Tibial nerve (tissue), 4 donors: Measurements from ENCODE around the gene RAD51. TPM values are rescaled to one million over a fixed set of nuclear protein-coding genes. Genes with fewer than 3 reads are reported as not detected.
A peak's percentile ranks its signal among the peaks of the same experiment; 100 is the strongest.

Experiments
- DNase-seq, 2 donors: peaks; one replicate each; pipeline ENCODE4 v3.0.0-alpha.2; 2019; ENCODE audit warnings: low spot score in 2 of 2
- H3K27ac ChIP-seq, 4 donors: fragments of 200-600 bp; sonication (generic) in 3 of 4; one replicate each; pipeline ENCODE4 v1.5.1; 2017 to 2019; ENCODE audit warnings: mild to moderate bottlenecking in 1 of 4
- H3K27me3 ChIP-seq, 2 donors: fragments of 200-600 bp; sonication (generic) in 1 of 2; one replicate each; pipeline versions ENCODE4 v1.5.1 to v1.6.0; 2017 to 2019
- H3K36me3 ChIP-seq, 3 donors: fragments of 200-600 bp; sonication (generic); one replicate each; pipeline ENCODE4 v1.5.1; 2018 to 2019
- H3K4me1 ChIP-seq, 4 donors: fragments of 200-600 bp; sonication (generic) in 3 of 4; one replicate each; pipeline ENCODE4 v1.5.1; 2017 to 2019
- H3K4me3 ChIP-seq, 4 donors: fragments of 200-600 bp; sonication (generic) in 3 of 4; one replicate each; pipeline ENCODE4 v1.5.1; 2017 to 2019; ENCODE audit warnings: mild to moderate bottlenecking in 1 of 4, moderate library complexity in 1 of 4
- H3K9me3 ChIP-seq, 4 donors: fragments of 200-600 bp; sonication (generic) in 3 of 4; one replicate each; pipeline ENCODE4 v1.5.1; 2017 to 2019
- CTCF ChIP-seq, 5 experiments: fragments of 200-600 bp in 3 of 5; fragments of 450-650 bp in 2 of 5; sonication (generic) in 3 of 5; IDR thresholded peaks; one replicate each; pipeline ENCODE4 v1.5.1; 2016 to 2019; ENCODE audit warnings: antibody characterized with exemption in 5 of 5, mild to moderate bottlenecking in 3 of 5, moderate library complexity in 2 of 5
- EP300 ChIP-seq, 2 donors: sonication (generic); formaldehyde crosslinking; IDR thresholded peaks; one replicate each; pipeline ENCODE4 v1.6.1; 2017; ENCODE audit warnings: antibody characterized with exemption in 2 of 2, mild to moderate bottlenecking in 1 of 2
- POLR2A ChIP-seq, 2 donors: fragments of 450-650 bp; IDR thresholded peaks; one replicate each; pipeline ENCODE4 v1.6.1; 2017; ENCODE audit warnings: antibody characterized with exemption in 2 of 2, mild to moderate bottlenecking in 2 of 2, moderate library complexity in 2 of 2
- WGBS, 2 donors: methylation state at CpG; one replicate each; pipeline ENCODE4 v1.1.5; 2018; 5-methylcytosine and 5-hydroxymethylcytosine counted together
- total RNA-seq, 4 donors: library from RNA; depleted of rRNA; stranded (reverse); fragments of >200 nt; gene quantifications; one replicate each; pipeline ENCODE4 v1.1.0, GENCODE V29; 2016

Gene RAD51
- total RNA-seq, 4 donors from 2014 or later = 0.42 to 0.59 TPM; not detected in 2

DNA sequence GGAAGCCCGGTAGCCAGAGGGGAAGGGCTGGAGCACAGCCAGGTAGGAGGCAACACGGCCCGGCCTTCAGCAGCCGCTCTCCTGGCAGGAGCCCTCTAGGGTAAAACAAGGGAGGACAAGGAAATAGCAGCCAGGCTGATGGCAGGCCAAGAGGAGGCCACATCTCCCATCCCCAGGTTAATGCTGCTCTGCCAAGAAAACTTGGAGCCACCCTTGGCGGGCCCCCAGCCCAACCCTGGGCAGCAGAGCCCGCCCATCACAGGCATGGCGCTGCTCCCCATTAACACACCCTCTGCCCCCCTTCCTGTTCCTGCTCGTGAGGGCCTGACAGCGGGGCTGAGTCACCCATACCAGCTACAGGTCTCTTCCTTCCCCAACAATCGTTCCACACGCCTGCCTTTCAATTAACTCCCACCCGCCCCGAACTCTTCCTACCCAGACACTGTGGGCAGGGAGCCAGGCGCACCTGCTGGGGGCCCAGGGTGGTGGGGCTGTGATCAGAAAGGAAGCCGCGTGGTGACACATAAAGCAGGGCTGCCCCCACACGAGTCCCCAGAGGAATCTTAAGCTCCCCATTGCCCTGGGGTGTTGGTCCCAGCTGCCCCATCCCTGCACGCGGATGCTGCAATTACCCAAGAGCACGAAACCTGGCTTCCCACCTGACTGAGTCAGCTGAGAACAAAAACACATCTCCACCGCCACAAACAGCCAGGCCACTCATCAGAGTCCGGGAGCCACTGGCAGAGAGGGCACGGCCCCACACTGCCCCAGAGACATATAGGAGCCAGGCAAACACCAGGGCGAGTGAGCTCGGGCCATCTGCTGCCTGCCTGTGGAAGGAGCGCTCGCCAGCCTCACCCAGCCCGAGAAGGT, 74.5 kb downstream of the RAD51 start, which contains the start of gene C15orf62:
TSS of gene C15orf62 (plus strand) at position 707 of the 873 bp plus-strand sequence. CDS start 516 bp downstream, outside the sequence.
- no peak for TF ChIP-seq EP300 (IDR thresholded peaks at IDR 0.05)
- TF ChIP-seq POLR2A (IDR thresholded peaks at IDR 0.05) = no peak
- no peak for TF ChIP-seq CTCF (IDR thresholded peaks at IDR 0.05)
- no peaks in the 10 kb centered on the region for H3K27me3 ChIP-seq
- H3K4me1 ChIP-seq = peaks cover 0 to 45% (median 26%) of the 10 kb centered on the region in 4 donors
- H3K36me3 ChIP-seq = peaks cover 0 to 76% (median 8%) of the 10 kb centered on the region in 3 donors
- WGBS, 2 donors = 58 to 61% methylated on average over 28 of the region's 28 CpGs
- H3K27ac ChIP-seq = peak within 1 kb of the TSS in 3 of 4 donors; percentile 61 to 75 (median 71)
- no peak within 1 kb of the TSS for H3K4me3 ChIP-seq
- no peaks in the 10 kb centered on the region for H3K9me3 ChIP-seq
- peak in 1 of 2 donors; percentile 14 for DNase-seq

GRCh38 chr15:40770147-40770721, 75.3 kb downstream of the RAD51 start:
- H3K27ac ChIP-seq = peak overlapping the region in 3 of 4 donors; percentile 61 to 75 (median 71)

DNA sequence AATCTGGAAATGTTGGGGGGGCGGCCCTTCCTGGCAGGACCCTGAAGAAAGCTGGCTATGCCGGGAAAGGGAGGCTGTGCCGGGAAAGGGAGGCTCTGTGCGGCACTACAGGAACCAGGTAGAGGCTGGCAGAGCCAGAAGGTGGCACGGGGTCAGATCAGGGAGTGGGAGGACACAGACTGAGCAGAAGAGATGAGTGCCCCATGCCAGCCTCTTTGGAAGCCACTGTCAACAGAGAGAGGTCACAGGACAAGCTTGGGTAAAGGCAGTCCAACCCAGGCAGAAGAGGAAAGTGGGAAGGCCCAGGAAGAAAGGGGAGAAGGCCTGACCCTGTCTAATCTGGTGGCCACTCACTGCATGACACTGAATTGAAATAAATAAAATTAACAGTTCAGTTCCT, 76.3 kb downstream of the RAD51 start:
- H3K27me3 ChIP-seq = no peaks in the 10 kb centered on the region
- H3K27ac ChIP-seq = no peak overlapping the region
- H3K4me1 ChIP-seq = peaks cover 0 to 28% (median 12%) of the 10 kb centered on the region in 4 donors
- DNase-seq = no peak
- no peak for TF ChIP-seq EP300 (IDR thresholded peaks at IDR 0.05)
- no peak for TF ChIP-seq POLR2A (IDR thresholded peaks at IDR 0.05)
- no peak for TF ChIP-seq CTCF (IDR thresholded peaks at IDR 0.05)
- no peak overlapping the region for H3K4me3 ChIP-seq
- peaks cover 4 to 94% (median 16%) of the 10 kb centered on the region in 3 donors for H3K36me3 ChIP-seq
- H3K9me3 ChIP-seq = no peaks in the 10 kb centered on the region
- 92 to 96% methylated on average over 4 to 5 of the region's 5 CpGs for WGBS, 2 donors

More at GRCh38 chr15:40770147-40770721, 75.3 kb downstream of the RAD51 start:
- DNase-seq = no peak
- H3K4me1 ChIP-seq = peaks cover 0 to 37% (median 19%) of the 10 kb centered on the region in 4 donors
- no peak overlapping the region for H3K4me3 ChIP-seq
- 80 to 81% methylated on average over 13 to 17 of the region's 17 CpGs for WGBS, 2 donors
- H3K36me3 ChIP-seq = peaks cover 0 to 84% (median 8%) of the 10 kb centered on the region in 3 donors
- no peak for TF ChIP-seq CTCF (IDR thresholded peaks at IDR 0.05)
- no peak for TF ChIP-seq EP300 (IDR thresholded peaks at IDR 0.05)
- no peak for TF ChIP-seq POLR2A (IDR thresholded peaks at IDR 0.05)
- no peaks in the 10 kb centered on the region for H3K27me3 ChIP-seq
- no peaks in the 10 kb centered on the region for H3K9me3 ChIP-seq

GRCh38 chr15:40772014-40772413, 77.0 kb downstream of the RAD51 start:
- 82 to 91% methylated on average over 11 to 13 of the region's 13 CpGs for WGBS, 2 donors
- Histone ChIP-seq H3K9me3 (no peaks in the 10 kb centered on the region), H3K36me3 (peaks cover 4 to 100% (median 20%) of the 10 kb centered on the region in 3 donors), H3K4me3 (no peak overlapping the region), H3K27me3 (no peaks in the 10 kb centered on the region), H3K27ac (no peak overlapping the region), H3K4me1 (peaks cover 0 to 29% (median 12%) of the 10 kb centered on the region in 4 donors)
- no peak for DNase-seq
- no peak for TF ChIP-seq EP300 (IDR thresholded peaks at IDR 0.05)
- no peak for TF ChIP-seq CTCF (IDR thresholded peaks at IDR 0.05)
- TF ChIP-seq POLR2A (IDR thresholded peaks at IDR 0.05) = no peak
